GM18873 (cell line): Measurements from ENCODE around the gene SHC2.
"Not testable (repeated sequence)": the region's sequence is repeated elsewhere in the genome, so short reads cannot be mapped to it uniquely, and the experiment has no call there.

Experiments
- ATAC-seq: cut with Tn5 transposase; IDR thresholded peaks from one replicate; pipeline ENCODE4 v1.9.1; 2021; ENCODE audit warnings: mild to moderate bottlenecking, moderate library complexity, moderate number of reproducible peaks; ENCODE audit not compliant: unreplicated experiment, low FRiP score

SHC2 gene

GRCh38 chr19:394857-395256 is 66.0 kb downstream of the SHC2 start:
- ATAC-seq: not testable (repeated sequence)

DNA sequence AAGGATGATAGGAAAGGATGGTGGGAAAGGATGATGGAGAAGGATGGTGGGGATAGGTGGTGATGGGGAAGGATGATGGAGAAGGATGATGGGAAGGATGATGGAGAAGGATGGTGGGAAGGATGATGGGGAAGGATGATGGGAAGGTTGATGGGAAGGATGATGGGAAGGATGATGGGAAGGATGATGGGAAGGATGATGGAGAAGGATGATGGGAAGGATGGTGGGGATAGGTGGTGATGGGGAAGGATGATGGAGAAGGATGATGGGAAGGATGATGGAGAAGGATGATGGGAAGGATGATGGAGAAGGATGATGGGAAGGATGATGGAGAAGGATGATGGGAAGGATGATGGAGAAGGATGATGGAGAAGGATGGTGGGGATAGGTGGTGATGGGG is 67.3 kb downstream of the SHC2 start:
- not testable (repeated sequence) for ATAC-seq

DNA sequence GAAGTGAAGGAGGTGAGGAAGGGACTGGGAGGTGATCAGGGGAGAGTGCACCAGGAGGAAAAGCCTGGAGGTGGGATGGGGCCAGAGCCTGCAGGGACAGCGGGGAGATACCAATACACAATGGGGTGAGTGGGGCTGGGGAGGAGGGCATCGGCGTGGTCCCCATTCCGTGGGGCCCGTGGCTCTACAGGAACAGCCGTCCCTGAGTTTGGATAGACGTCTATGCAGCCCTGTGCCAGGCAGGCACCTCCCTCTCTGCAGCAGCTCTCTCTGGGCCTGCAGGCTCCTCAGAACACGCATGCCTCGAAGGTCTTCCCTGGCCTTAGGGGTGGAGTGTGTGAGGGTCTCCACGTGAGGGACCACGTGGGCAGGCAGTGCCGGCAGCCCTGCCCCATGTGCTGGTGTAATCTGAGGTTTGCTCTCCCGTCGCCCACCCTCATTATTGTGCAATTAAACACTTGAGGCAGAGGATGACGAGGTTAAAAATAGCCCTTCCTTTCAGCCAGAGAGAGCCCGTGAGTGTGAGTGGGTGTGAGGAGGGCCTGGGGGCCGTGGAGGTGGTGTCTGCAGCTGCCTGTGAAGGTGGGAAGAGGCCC is 68.4 kb downstream of the SHC2 start:
- no peak for ATAC-seq

- no peak for ATAC-seq
Measured at GRCh38 chr19:391726-392374, 69.0 kb downstream of the SHC2 start.

DNA sequence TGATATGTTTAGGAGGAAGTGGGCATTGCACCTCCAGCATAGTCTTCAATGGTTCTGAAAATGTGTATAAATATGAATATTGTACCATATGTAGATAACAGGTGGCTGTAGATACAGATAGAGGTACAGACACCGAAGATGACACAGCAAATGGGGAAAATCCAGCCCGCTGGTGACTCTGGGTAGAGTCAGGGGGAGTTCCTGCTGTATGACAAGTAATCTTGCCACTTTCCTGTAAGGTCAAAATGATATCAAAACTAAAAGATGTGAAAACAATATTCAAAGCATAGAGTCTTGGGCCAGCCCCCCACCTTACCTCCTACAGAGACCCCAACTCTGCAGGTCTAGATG is 69.7 kb downstream of the SHC2 start:
- no peak for ATAC-seq

DNA sequence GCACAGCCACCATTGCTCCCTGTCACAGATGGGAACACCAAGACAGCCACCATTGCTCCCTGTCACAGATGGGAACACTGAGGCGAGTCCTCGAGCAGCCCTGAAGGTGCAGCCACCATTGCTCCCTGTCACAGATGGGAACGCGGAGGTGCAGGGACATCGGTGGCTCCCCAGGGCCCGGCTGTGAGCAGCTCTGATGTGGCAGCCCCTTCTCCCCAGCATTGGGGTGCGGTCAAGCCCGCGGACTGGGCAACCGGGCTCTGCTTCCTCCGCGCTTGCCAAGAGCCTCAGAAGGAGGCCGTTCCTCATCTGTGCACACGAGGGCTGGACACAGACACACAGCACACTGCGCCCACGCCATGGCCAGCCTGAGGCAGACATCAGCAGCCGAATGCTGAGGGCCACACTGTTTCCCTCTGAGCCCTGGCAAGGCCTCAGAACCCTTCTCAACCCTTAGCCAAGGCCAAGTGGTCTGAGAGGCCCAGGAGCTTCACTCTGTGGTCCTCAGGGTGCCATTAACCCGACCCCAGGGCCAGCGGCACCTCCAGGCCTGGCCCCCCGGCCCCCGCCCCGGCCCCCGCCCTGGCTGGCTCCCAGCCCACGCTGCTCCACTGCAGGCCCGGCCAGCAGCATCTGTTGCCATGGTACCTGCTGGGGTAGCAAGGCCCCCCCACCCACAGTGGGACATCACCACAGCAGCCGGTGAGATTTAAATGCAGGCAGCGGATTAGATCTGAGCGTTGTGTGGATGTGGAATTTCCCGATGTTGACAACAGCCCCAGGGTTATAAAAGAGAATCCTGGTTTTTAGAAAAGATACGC is 70.2 kb downstream of the SHC2 start:
- ATAC-seq: no peak

DNA sequence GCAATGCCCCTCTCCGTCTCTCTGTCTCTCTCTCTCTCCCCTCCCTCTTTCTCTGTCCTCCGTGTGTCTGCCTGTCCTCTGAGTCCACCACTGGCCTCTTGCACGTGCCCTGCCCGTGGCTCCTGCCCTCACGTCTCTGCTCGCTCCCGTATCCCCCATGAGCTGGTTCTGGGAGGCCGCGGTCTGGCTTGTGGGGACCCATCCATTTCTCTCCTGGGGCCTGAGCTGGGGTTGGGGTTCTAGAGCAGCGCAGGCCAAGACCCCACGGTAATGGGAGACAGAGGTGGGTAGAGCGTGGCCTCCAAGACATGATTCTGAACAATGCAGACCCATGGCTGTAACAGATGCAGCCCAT is 70.9 kb downstream of the SHC2 start:
- ATAC-seq: no peak

GRCh38 chr19:389255-389934 is 71.4 kb downstream of the SHC2 start:
- no peak for ATAC-seq

DNA sequence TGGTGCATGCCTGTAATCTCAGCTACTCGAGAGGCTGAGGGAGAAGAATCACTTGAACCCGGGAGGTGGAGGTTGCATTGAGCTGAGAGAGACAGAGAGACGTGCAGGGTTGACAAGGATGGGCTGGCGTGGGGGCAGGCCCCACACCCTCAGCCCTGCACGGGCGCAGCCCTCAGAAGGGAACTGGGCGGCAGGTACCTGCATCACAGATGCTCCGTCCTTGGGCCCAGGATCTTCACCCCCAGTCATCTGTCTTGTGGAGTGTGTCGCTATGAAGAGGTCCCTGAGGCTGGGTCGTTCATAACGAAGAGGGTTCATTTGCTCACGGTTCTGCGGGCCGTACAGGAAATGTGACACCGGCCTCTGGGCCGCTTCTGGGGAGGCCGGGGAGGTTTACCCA is 72.1 kb downstream of the SHC2 start:
- no peak for ATAC-seq

DNA sequence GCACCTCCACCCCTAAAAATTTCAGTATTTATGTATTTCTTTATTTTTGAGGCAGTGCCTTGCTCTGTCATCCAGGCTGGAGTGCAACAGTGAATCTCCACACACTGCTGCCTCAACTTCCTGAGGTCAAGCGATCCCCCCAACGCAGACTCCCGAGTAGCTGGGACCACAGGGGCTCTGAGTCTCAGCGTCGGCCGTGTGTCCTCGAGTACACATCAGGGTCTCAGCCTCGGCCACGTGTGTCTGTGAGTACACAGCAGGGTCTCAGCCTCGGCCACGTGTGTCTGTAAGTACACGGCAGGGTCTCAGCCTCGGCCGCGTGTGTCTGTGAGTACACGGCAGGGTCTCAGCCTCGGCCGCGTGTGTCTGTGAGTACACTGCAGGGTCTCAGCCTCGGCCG is 73.1 kb downstream of the SHC2 start:
- no peak for ATAC-seq

DNA sequence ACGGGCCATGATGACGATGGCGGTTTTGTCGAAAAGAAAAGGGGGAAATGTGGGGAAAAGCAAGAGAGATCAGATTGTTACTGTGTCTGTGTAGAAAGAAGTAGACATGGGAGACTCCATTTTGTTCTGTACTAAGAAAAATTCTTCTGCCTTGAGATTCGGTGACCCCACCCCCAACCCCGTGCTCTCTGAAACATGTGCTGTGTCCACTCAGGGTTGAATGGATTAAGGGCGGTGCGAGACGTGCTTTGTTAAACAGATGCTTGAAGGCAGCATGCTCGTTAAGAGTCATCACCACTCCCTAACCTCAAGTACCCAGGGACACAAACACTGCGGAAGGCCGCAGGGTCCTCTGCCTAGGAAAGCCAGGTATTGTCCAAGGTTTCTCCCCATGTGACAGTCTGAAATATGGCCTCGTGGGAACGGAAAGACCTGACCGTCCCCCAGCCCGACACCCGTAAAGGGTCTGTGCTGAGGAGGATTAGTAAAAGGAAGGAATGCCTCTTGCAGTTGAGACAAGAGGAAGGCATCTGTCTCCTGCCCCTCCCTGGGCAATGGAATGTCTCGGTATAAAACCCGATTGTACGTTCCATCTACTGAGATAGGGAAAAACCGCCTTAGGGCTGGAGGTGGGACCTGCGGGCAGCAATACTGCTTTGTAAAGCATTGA is 74.1 kb downstream of the SHC2 start:
- not testable (repeated sequence) for ATAC-seq

DNA sequence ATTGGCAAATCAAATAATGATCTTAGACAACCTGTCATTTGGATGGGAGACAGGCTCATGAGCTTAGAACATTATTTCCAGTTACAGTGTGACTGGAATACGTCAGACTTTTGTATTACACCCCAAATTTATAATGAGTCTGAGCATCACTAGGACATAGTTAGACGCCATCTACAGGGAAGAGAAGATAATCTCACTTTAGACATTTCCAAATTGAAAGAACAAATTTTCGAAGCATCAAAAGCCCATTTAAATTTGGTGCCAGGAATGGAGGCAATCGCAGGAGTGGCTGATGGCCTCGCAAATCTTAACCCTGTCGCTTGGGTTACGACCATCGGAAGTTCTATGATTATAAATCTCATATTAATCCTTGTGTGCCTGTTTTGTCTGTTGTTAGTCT is 74.6 kb downstream of the SHC2 start:
- not testable (repeated sequence) for ATAC-seq

DNA sequence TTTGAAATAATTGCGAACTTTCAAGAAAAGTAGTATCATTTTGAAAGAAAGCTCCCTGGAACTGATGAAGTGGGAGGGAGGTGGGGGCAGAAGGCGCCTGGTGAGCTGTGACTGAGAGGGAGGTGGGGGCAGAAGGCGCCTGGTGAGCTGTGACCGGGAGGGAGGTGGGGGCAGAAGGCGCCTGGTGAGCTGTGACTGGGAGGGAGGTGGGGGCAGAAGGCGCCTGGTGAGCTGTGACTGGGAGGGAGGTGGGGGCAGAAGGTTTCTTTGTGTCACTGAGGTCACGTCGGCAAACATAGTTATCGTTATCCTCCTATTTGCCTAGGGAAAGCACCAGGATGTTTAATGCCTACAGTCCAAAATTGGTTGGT is 76.0 kb downstream of the SHC2 start:
- ATAC-seq: no peak

- no peak for ATAC-seq
Measured at GRCh38 chr19:383922-384798, 76.7 kb downstream of the SHC2 start.

DNA sequence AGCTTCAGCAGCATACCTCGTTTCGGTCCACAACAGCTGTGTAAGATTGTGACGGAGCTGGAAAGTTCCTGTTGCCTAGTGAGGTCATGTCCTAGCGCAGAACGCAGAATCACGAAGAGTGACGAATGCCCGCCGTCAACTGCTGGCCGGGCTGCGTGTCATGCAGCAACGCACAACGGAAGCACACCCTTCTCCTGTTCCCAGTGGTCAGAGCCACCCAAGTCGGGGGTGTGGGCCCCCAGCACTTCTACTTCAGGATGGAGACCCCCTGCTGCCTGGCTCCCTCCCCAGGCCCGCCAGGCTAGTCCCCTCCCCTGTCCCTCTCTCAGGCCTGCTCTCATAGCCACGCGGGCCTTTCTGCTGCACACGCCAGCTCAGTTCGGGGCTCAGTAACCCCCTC is 77.8 kb downstream of the SHC2 start:
- no peak for ATAC-seq

- not testable (repeated sequence) for ATAC-seq
Measured at GRCh38 chr19:382578-382977, 78.3 kb downstream of the SHC2 start.

GRCh38 chr19:381901-382300 is 78.9 kb downstream of the SHC2 start:
- not testable (repeated sequence) for ATAC-seq

- ATAC-seq: not testable (repeated sequence)
Measured at GRCh38 chr19:380618-381219, 80.1 kb downstream of the SHC2 start.

- no peak for ATAC-seq
Measured at GRCh38 chr19:379796-380195, 81.0 kb downstream of the SHC2 start.
